ENCODE results near the gene TMEM213.

DNA sequence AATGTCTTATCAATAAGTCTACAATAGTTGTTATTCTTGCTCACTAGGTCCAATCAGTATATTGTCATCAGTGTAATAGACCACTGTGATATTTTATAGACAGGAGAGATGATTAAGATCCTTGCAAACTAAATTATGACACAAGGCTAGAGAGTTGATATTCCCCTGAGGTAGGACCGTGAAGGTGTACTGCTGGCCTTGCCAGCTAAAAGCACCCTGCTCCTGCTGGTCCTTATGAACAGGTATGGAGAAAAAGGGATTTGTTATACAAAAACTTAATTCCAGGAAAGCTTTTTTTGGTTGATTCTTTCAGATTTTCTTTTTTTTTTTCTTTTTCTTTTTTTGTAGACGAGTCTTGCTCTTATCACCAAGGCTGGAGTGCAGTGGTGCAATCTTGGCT lies 16.8 kb upstream of the TMEM213 start:
- TF ChIP-seq, protein P1, sequence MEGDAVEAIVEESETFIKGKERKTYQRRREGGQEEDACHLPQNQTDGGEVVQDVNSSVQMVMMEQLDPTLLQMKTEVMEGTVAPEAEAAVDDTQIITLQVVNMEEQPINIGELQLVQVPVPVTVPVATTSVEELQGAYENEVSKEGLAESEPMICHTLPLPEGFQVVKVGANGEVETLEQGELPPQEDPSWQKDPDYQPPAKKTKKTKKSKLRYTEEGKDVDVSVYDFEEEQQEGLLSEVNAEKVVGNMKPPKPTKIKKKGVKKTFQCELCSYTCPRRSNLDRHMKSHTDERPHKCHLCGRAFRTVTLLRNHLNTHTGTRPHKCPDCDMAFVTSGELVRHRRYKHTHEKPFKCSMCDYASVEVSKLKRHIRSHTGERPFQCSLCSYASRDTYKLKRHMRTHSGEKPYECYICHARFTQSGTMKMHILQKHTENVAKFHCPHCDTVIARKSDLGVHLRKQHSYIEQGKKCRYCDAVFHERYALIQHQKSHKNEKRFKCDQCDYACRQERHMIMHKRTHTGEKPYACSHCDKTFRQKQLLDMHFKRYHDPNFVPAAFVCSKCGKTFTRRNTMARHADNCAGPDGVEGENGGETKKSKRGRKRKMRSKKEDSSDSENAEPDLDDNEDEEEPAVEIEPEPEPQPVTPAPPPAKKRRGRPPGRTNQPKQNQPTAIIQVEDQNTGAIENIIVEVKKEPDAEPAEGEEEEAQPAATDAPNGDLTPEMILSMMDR (IDR thresholded peaks at IDR 0.05 in 8 of 11, conservative IDR thresholded peaks at IDR 0.05 in 3 of 11), result no peak
- TF ChIP-seq POLR2A (IDR thresholded peaks at IDR 0.05), result no peak
